Activated CD8-positive, alpha-beta memory T cell treated with anti-CD3 and anti-CD28 coated beads, Interleukin-2, amount 10 ng/mL, durations not matched to agents 7 days and 5 days (primary cell): Measurements from ENCODE around the gene GLB1L2. TPM values are rescaled to one million over a fixed set of nuclear protein-coding genes. Genes with fewer than 3 reads are reported as not detected.
"Not testable (repeated sequence)": the region's sequence is repeated elsewhere in the genome, so short reads cannot be mapped to it uniquely, and the experiment has no call there.

Experiments
- ATAC-seq: fragments of 150-1000 bp; cut with Tn5 transposase; one replicate; pipeline ENCODE4 v1.10.0; 2021; ENCODE audit warnings: moderate library complexity
- CTCF ChIA-PET: fragments of 350-600 bp; sonication (Branson Sonifier 250); formaldehyde crosslinking; loops from one replicate; lab custom pipeline; 2021; ENCODE audit warnings: antibody characterized with exemption; lab: Charles Lee
- DNase-seq: peaks from one replicate; pipeline ENCODE4 v3.0.0-alpha.2; 2020
- H3K27ac Mint-ChIP-seq: one replicate; pipeline ENCODE4 v1.8.0; 2021; ENCODE audit warnings: mild to moderate bottlenecking, mixed read lengths
- H3K27me3 Mint-ChIP-seq: one replicate; pipeline ENCODE4 v1.8.0; 2021; ENCODE audit warnings: mixed read lengths
- H3K36me3 Mint-ChIP-seq: one replicate; pipeline ENCODE4 v1.8.0; 2021; ENCODE audit warnings: mild to moderate bottlenecking, mixed read lengths
- H3K4me1 Mint-ChIP-seq: one replicate; pipeline ENCODE4 v1.8.0; 2021; ENCODE audit warnings: mixed read lengths
- H3K4me3 Mint-ChIP-seq: one replicate; pipeline ENCODE4 v1.8.0; 2021; ENCODE audit warnings: mild to moderate bottlenecking, moderate library complexity, mixed read lengths
- H3K9me3 Mint-ChIP-seq: one replicate; pipeline ENCODE4 v1.8.0; 2022; ENCODE audit warnings: low read depth, mixed read lengths
- total RNA-seq, 2 experiments: library from RNA; stranded (reverse); gene quantifications; one replicate each; pipeline ENCODE4 v1.2.3, GENCODE V29; 2021

GLB1L2 gene
- total RNA-seq, 2 experiments from 2014 or later: 1.3 to 2.0 TPM

- CTCF ChIA-PET: interaction anchor here (0.8 to 1.2 kb wide), 3 partner anchors 59 to 73 kb away, joined by 3 read pairs; no protein-coding TSS in a partner anchor
- Mint-ChIP-seq H3K27ac (no peak overlapping the region), H3K36me3 (no peaks in the 10 kb centered on the region), H3K4me1 (peaks cover 7% of the 10 kb centered on the region), H3K4me3 (no peak overlapping the region), H3K9me3 (no peaks in the 10 kb centered on the region), H3K27me3 (peaks cover 37% of the 10 kb centered on the region)
- no peak for ATAC-seq
- no peak for DNase-seq
These were observed 2.2 kb downstream of the GLB1L2 start for GRCh38 chr11:134333946-134334345.

DNA sequence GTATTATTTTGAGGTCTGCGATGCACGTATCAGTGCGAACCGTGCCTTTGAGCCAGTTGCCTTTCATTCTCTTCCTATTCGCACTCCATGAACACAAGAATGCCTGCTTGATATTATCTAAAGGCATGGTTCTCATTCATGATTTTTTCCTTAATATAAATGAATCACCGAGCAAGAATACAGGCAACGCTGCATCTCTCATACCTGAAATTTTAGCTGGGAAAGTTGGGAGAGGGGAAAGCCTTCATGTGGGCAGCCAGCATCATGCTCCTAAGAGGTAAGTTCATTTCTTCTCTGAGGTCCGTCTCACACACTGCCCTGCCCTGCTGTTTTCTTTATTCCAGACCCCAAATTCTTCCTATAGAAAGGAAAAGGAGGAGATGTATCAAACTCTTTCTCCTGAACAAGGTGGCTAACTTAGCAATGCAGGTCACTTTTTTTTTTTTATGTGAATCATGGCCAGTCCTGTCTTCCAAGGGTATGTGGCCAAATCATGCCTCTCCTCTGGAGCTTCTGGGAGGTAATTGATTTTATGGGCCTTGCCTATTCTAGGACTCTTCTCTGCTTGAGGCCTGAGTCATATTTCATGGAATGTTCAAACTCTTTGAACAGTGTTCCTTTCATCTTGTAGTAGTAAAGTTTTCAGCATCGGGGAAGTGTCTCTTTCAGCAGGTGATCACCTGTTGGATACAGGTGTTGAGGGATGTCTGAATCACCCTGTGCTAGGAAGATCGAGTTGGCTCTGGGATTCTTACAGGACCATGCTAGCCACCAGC, 3.2 kb downstream of the GLB1L2 start:
- H3K27me3 Mint-ChIP-seq: peaks cover 35% of the 10 kb centered on the region
- no peak for DNase-seq
- CTCF ChIA-PET: interaction anchor here (1.2 kb wide), 1 partner anchor 60 kb away, joined by 3 read pairs; no protein-coding TSS in a partner anchor
- no peak for ATAC-seq
- H3K27ac Mint-ChIP-seq: no peak overlapping the region
- H3K9me3 Mint-ChIP-seq: no peaks in the 10 kb centered on the region
- H3K36me3 Mint-ChIP-seq: no peaks in the 10 kb centered on the region
- no peak overlapping the region for H3K4me3 Mint-ChIP-seq
- H3K4me1 Mint-ChIP-seq: peaks cover 7% of the 10 kb centered on the region

DNA sequence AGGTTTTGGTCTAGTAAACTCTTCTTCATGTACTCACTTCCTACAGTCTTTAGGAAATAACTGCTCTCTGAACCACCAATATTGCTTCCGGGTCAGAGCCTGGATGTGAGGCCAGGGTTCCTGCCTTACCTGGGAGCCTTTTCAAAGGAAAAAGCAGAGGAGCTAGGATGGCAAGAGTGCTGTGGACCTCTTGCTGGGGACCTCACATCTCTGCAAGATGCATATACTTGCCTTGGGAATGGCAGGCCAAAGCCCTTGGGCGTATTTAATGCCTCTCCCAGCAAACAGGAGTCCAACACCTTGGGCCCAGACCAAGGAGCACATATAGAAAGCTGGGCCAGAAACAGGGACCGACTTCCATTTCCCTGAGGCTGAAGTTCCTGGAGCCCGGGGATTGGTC, 5.3 kb downstream of the GLB1L2 start:
- Mint-ChIP-seq H3K27ac (no peak overlapping the region), H3K36me3 (no peaks in the 10 kb centered on the region), H3K27me3 (peaks cover 19% of the 10 kb centered on the region), H3K4me3 (no peak overlapping the region), H3K4me1 (peaks cover 4% of the 10 kb centered on the region), H3K9me3 (no peaks in the 10 kb centered on the region)
- ATAC-seq: no peak
- no peak for DNase-seq
- CTCF ChIA-PET: no interaction called here

GRCh38 chr11:134338068-134338467, 6.3 kb downstream of the GLB1L2 start:
- Mint-ChIP-seq H3K9me3 (no peaks in the 10 kb centered on the region), H3K27ac (no peak overlapping the region), H3K36me3 (no peaks in the 10 kb centered on the region), H3K27me3 (peaks cover 12% of the 10 kb centered on the region), H3K4me1 (no peaks in the 10 kb centered on the region), H3K4me3 (no peak overlapping the region)
- CTCF ChIA-PET: no interaction called here
- DNase-seq (no peak), ATAC-seq (no peak)

DNA sequence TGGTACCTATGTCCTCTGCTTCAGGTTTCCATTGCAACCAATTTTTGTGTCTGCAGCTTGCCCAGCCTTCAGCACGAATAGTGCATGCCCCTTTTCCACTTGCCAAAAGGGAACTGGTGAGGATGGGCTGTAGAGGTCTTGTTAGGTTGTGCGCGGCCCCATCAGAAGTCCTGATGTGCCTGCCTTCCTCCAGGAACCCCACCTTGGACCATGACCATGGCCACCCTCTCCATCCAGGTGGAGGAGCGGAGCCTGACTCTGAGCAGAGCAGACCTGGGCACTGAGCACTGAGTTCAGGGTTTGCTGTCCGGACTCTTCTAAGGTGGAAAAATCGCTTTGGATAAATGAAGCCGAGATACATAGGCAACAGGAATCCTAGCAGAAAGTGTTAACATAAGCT, 6.9 kb downstream of the GLB1L2 start:
- CTCF ChIA-PET: no interaction called here
- DNase-seq (no peak), ATAC-seq (no peak)
- Mint-ChIP-seq H3K4me3 (no peak overlapping the region), H3K36me3 (no peaks in the 10 kb centered on the region), H3K27ac (no peak overlapping the region), H3K4me1 (no peaks in the 10 kb centered on the region), H3K27me3 (peaks cover 7% of the 10 kb centered on the region), H3K9me3 (no peaks in the 10 kb centered on the region)

GRCh38 chr11:134339756-134340155, 8.0 kb downstream of the GLB1L2 start:
- H3K4me1 Mint-ChIP-seq: no peaks in the 10 kb centered on the region
- H3K36me3 Mint-ChIP-seq: no peaks in the 10 kb centered on the region
- no peak overlapping the region for H3K4me3 Mint-ChIP-seq
- DNase-seq (no peak), ATAC-seq (no peak)
- no peak overlapping the region for H3K27ac Mint-ChIP-seq
- CTCF ChIA-PET: no interaction called here
- peaks cover 2% of the 10 kb centered on the region for H3K27me3 Mint-ChIP-seq
- H3K9me3 Mint-ChIP-seq: no peaks in the 10 kb centered on the region

DNA sequence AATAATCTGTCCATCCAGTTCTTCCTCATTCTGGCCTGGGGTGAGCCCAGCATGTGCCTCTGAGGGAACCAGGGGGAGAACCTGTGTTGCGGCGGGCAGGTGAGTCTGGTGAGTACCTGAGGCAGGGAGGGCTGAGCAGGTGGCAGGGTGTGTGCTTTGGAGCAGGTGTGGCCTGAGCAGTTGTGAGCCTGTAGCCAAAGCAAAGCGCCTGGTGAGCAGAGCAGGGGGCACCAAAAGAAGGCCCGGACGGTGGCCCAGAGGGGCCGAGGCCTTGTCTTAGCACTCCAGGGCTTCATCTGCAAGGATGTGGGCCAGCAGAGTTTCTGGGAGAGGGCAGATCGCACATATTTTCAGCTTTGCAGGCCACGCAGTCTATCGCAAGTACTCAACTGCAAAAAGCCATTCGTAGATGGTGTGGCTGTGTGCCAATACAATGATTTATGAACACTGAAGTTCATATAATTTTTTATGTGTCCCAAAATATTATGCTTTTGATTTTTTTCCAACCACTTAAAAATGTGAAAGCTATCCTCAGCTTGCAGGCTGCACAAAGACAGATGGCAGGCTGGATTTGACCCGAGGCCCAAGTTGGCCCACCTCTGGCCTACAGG, 8.7 kb downstream of the GLB1L2 start:
- DNase-seq (no peak), ATAC-seq (no peak)
- no peaks in the 10 kb centered on the region for H3K36me3 Mint-ChIP-seq
- H3K27me3 Mint-ChIP-seq: no peaks in the 10 kb centered on the region
- H3K4me3 Mint-ChIP-seq: no peak overlapping the region
- H3K4me1 Mint-ChIP-seq: no peaks in the 10 kb centered on the region
- CTCF ChIA-PET: interaction anchor here (0.8 kb wide), 1 partner anchor 16 kb away, joined by 3 read pairs; no protein-coding TSS in a partner anchor
- H3K9me3 Mint-ChIP-seq: no peaks in the 10 kb centered on the region
- no peak overlapping the region for H3K27ac Mint-ChIP-seq

GRCh38 chr11:134341805-134342571, 10.2 kb downstream of the GLB1L2 start:
- CTCF ChIA-PET: no interaction called here

GRCh38 chr11:134342572-134343340, 11.0 kb downstream of the GLB1L2 start:
- no peaks in the 10 kb centered on the region for H3K36me3 Mint-ChIP-seq
- no peak overlapping the region for H3K4me3 Mint-ChIP-seq
- H3K27me3 Mint-ChIP-seq: no peaks in the 10 kb centered on the region
- H3K4me1 Mint-ChIP-seq: no peaks in the 10 kb centered on the region
- no peaks in the 10 kb centered on the region for H3K9me3 Mint-ChIP-seq
- H3K27ac Mint-ChIP-seq: no peak overlapping the region
- DNase-seq (no peak), ATAC-seq (no peak)
- CTCF ChIA-PET: no interaction called here

More at GRCh38 chr11:134341805-134342571, 10.2 kb downstream of the GLB1L2 start:
- Mint-ChIP-seq H3K36me3 (no peaks in the 10 kb centered on the region), H3K27me3 (no peaks in the 10 kb centered on the region), H3K27ac (no peak overlapping the region), H3K4me1 (no peaks in the 10 kb centered on the region), H3K4me3 (no peak overlapping the region), H3K9me3 (no peaks in the 10 kb centered on the region)
- DNase-seq (no peak), ATAC-seq (no peak)

GRCh38 chr11:134343646-134344045, 11.9 kb downstream of the GLB1L2 start:
- no peak for ATAC-seq
- H3K27me3 Mint-ChIP-seq: no peaks in the 10 kb centered on the region
- H3K36me3 Mint-ChIP-seq: no peaks in the 10 kb centered on the region

GRCh38 chr11:134344497-134345236, 12.9 kb downstream of the GLB1L2 start:
- not testable (repeated sequence) for H3K4me3 Mint-ChIP-seq

More at GRCh38 chr11:134343646-134344045, 11.9 kb downstream of the GLB1L2 start:
- H3K9me3 Mint-ChIP-seq: no peaks in the 10 kb centered on the region
- no peak overlapping the region for H3K4me3 Mint-ChIP-seq
- CTCF ChIA-PET: no interaction called here
- no peak overlapping the region for H3K27ac Mint-ChIP-seq
- no peak for DNase-seq
- no peaks in the 10 kb centered on the region for H3K4me1 Mint-ChIP-seq

GRCh38 chr11:134345237-134345550, 13.4 kb downstream of the GLB1L2 start:
- ATAC-seq: no peak
- CTCF ChIA-PET: no interaction called here
- Mint-ChIP-seq H3K4me3 (no peak overlapping the region), H3K27me3 (no peaks in the 10 kb centered on the region), H3K27ac (no peak overlapping the region), H3K36me3 (no peaks in the 10 kb centered on the region), H3K4me1 (peaks cover 13% of the 10 kb centered on the region), H3K9me3 (no peaks in the 10 kb centered on the region)
- no peak for DNase-seq

More at GRCh38 chr11:134344497-134345236, 12.9 kb downstream of the GLB1L2 start:
- H3K4me1 Mint-ChIP-seq, H3K27me3 Mint-ChIP-seq, H3K27ac Mint-ChIP-seq, ATAC-seq, H3K9me3 Mint-ChIP-seq, H3K36me3 Mint-ChIP-seq, CTCF ChIA-PET, DNase-seq: not testable (repeated sequence)
